HG02798 (cell line): ENCODE measurements around the gene PDCD1LG2.
"Not testable (repeated sequence)": the region's sequence is repeated elsewhere in the genome, so short reads cannot be mapped to it uniquely, and the experiment has no call there.

Experiments
- ATAC-seq: cut with Tn5 transposase; IDR thresholded peaks from one replicate; pipeline ENCODE4 v1.9.1; 2021; ENCODE audit warnings: mild to moderate bottlenecking; ENCODE audit not compliant: unreplicated experiment, poor library complexity

PDCD1LG2 gene

GRCh38 chr9:5561828-5562488 lies 51.6 kb downstream of the PDCD1LG2 start:
- no peak for ATAC-seq

- ATAC-seq, result no peak
These were observed 52.6 kb downstream of the PDCD1LG2 start for GRCh38 chr9:5562806-5563416.

GRCh38 chr9:5563417-5563815 lies 53.1 kb downstream of the PDCD1LG2 start:
- no peak for ATAC-seq

GRCh38 chr9:5563886-5564285 lies 53.6 kb downstream of the PDCD1LG2 start:
- no peak for ATAC-seq

GRCh38 chr9:5566054-5566618 lies 55.8 kb downstream of the PDCD1LG2 start:
- peak; percentile 75 for ATAC-seq

- no peak for ATAC-seq
These were observed 58.5 kb downstream of the PDCD1LG2 start for GRCh38 chr9:5568868-5569267.

- no peak for ATAC-seq
These were observed 59.1 kb downstream of the PDCD1LG2 start for GRCh38 chr9:5569409-5569808.

GRCh38 chr9:5569891-5570290 lies 59.6 kb downstream of the PDCD1LG2 start:
- no peak for ATAC-seq

GRCh38 chr9:5571629-5572232 lies 61.4 kb downstream of the PDCD1LG2 start:
- no peak for ATAC-seq

- no peak for ATAC-seq
These were observed 63.8 kb downstream of the PDCD1LG2 start for GRCh38 chr9:5574097-5574496.

GRCh38 chr9:5575000-5575399 lies 64.7 kb downstream of the PDCD1LG2 start:
- no peak for ATAC-seq

- ATAC-seq, result no peak
These were observed 66.9 kb downstream of the PDCD1LG2 start for GRCh38 chr9:5577225-5577624.

- ATAC-seq, result no peak
These were observed 67.8 kb downstream of the PDCD1LG2 start for GRCh38 chr9:5578018-5578697.

GRCh38 chr9:5578698-5579085 lies 68.4 kb downstream of the PDCD1LG2 start:
- ATAC-seq, result no peak

GRCh38 chr9:5579881-5580280 lies 69.5 kb downstream of the PDCD1LG2 start:
- no peak for ATAC-seq

- no peak for ATAC-seq
These were observed 70.3 kb downstream of the PDCD1LG2 start for GRCh38 chr9:5580650-5581049.

- ATAC-seq, result not testable (repeated sequence)
These were observed 71.4 kb downstream of the PDCD1LG2 start for GRCh38 chr9:5581706-5582105.

- peak; percentile 50 for ATAC-seq
These were observed 72.5 kb downstream of the PDCD1LG2 start for GRCh38 chr9:5582835-5583195.

GRCh38 chr9:5586391-5586802 lies 76.1 kb downstream of the PDCD1LG2 start:
- peak; percentile 47 for ATAC-seq

GRCh38 chr9:5587024-5587423 lies 76.7 kb downstream of the PDCD1LG2 start:
- no peak for ATAC-seq

GRCh38 chr9:5592231-5592630 lies 81.9 kb downstream of the PDCD1LG2 start:
- no peak for ATAC-seq
